ENCODE results near the gene CTIF. TPM values are rescaled to one million over a fixed set of nuclear protein-coding genes. Genes with fewer than 3 reads are reported as not detected.

The CTIF gene
- total RNA-seq, 1 donor, result 65.9 TPM

GRCh38 chr18:48831802-48832201 is 293.0 kb downstream of the CTIF start:
- H3K79me2 ChIP-seq (ENCODE audit: insufficient read depth, low read length), result peaks cover 73% of the 10 kb centered on the region
- no peak overlapping the region for H3K4me3 ChIP-seq (ENCODE audit: insufficient read depth, low read length)
- H3K27ac ChIP-seq (ENCODE audit: low read depth, low read length), result peak overlapping the region; percentile 27
- peaks cover 73% of the 10 kb centered on the region for H3K4me1 ChIP-seq (ENCODE audit: insufficient read depth, low read length)
- peak overlapping the region; percentile 80 for H3K4me2 ChIP-seq (ENCODE audit: insufficient read depth, low read length)
- no peak for DNase-seq (ENCODE audit: insufficient read length, low spot score, missing footprints)
- H3K9me3 ChIP-seq (ENCODE audit: low read depth, low read length), result no peaks in the 10 kb centered on the region
- TF ChIP-seq CTCF (IDR thresholded peaks at IDR 0.05; ENCODE audit: extremely low read depth, low read depth, low read length), result no peak
- no peaks in the 10 kb centered on the region for H4K20me1 ChIP-seq (ENCODE audit: insufficient read depth, low read length)
- H2AFZ ChIP-seq (ENCODE audit: low read length), result no peak overlapping the region
- H3K36me3 ChIP-seq (ENCODE audit: insufficient read depth, low read length), result peaks cover 9% of the 10 kb centered on the region
- no peaks in the 10 kb centered on the region for H3K27me3 ChIP-seq (ENCODE audit: insufficient read depth, low read length)

GRCh38 chr18:48832938-48833700 is 294.3 kb downstream of the CTIF start:
- Histone ChIP-seq H2AFZ (ENCODE audit: low read length) (no peak overlapping the region), H4K20me1 (ENCODE audit: insufficient read depth, low read length) (no peaks in the 10 kb centered on the region), H3K9me3 (ENCODE audit: low read depth, low read length) (no peaks in the 10 kb centered on the region), H3K4me1 (ENCODE audit: insufficient read depth, low read length) (peaks cover 61% of the 10 kb centered on the region), H3K27ac (ENCODE audit: low read depth, low read length) (peak overlapping the region; percentile 92), H3K79me2 (ENCODE audit: insufficient read depth, low read length) (peaks cover 67% of the 10 kb centered on the region), H3K4me2 (ENCODE audit: insufficient read depth, low read length) (peak overlapping the region; percentile 80), H3K4me3 (ENCODE audit: insufficient read depth, low read length) (peak overlapping the region; percentile 63), H3K36me3 (ENCODE audit: insufficient read depth, low read length) (peaks cover 9% of the 10 kb centered on the region), H3K27me3 (ENCODE audit: insufficient read depth, low read length) (no peaks in the 10 kb centered on the region)
- no peak for TF ChIP-seq CTCF (IDR thresholded peaks at IDR 0.05; ENCODE audit: extremely low read depth, low read depth, low read length)
- peak; percentile 93 for DNase-seq (ENCODE audit: insufficient read length, low spot score, missing footprints)

GRCh38 chr18:48833701-48834412 is 295.0 kb downstream of the CTIF start:
- Histone ChIP-seq H3K4me3 (ENCODE audit: insufficient read depth, low read length) (peak overlapping the region; percentile 63), H2AFZ (ENCODE audit: low read length) (no peak overlapping the region), H3K27ac (ENCODE audit: low read depth, low read length) (peak overlapping the region; percentile 92), H3K79me2 (ENCODE audit: insufficient read depth, low read length) (peaks cover 64% of the 10 kb centered on the region), H3K36me3 (ENCODE audit: insufficient read depth, low read length) (peaks cover 9% of the 10 kb centered on the region), H3K9me3 (ENCODE audit: low read depth, low read length) (no peaks in the 10 kb centered on the region), H3K4me2 (ENCODE audit: insufficient read depth, low read length) (peak overlapping the region; percentile 80), H3K4me1 (ENCODE audit: insufficient read depth, low read length) (peaks cover 61% of the 10 kb centered on the region), H3K27me3 (ENCODE audit: insufficient read depth, low read length) (no peaks in the 10 kb centered on the region), H4K20me1 (ENCODE audit: insufficient read depth, low read length) (no peaks in the 10 kb centered on the region)
- peak; percentile 63 for DNase-seq (ENCODE audit: insufficient read length, low spot score, missing footprints)
- TF ChIP-seq CTCF (IDR thresholded peaks at IDR 0.05; ENCODE audit: extremely low read depth, low read depth, low read length), result no peak

- no peaks in the 10 kb centered on the region for H4K20me1 ChIP-seq (ENCODE audit: insufficient read depth, low read length)
- peaks cover 7% of the 10 kb centered on the region for H3K36me3 ChIP-seq (ENCODE audit: insufficient read depth, low read length)
- peak; percentile 95 for DNase-seq (ENCODE audit: insufficient read length, low spot score, missing footprints)
- H2AFZ ChIP-seq (ENCODE audit: low read length), result no peak overlapping the region
- H3K27ac ChIP-seq (ENCODE audit: low read depth, low read length), result peak overlapping the region; percentile 92
- no peak for TF ChIP-seq CTCF (IDR thresholded peaks at IDR 0.05; ENCODE audit: extremely low read depth, low read depth, low read length)
- H3K79me2 ChIP-seq (ENCODE audit: insufficient read depth, low read length), result peaks cover 57% of the 10 kb centered on the region
- H3K4me1 ChIP-seq (ENCODE audit: insufficient read depth, low read length), result peaks cover 61% of the 10 kb centered on the region
- H3K9me3 ChIP-seq (ENCODE audit: low read depth, low read length), result no peaks in the 10 kb centered on the region
- no peaks in the 10 kb centered on the region for H3K27me3 ChIP-seq (ENCODE audit: insufficient read depth, low read length)
- peak overlapping the region; percentile 80 for H3K4me2 ChIP-seq (ENCODE audit: insufficient read depth, low read length)
- peak overlapping the region; percentile 63 for H3K4me3 ChIP-seq (ENCODE audit: insufficient read depth, low read length)
Observed at GRCh38 chr18:48834413-48835031, 295.7 kb downstream of the CTIF start.
